C4-2B (cell line): ENCODE results near the gene FNDC3B.

Experiments used
- CTCF ChIP-seq: fragments of 450-650 bp; conservative IDR thresholded peaks from 2 replicates; pipeline ENCODE4 v1.5.1; 2017; ENCODE audit warnings: mild to moderate bottlenecking
- ZFX ChIP-seq: fragments of 450-650 bp; IDR thresholded peaks from 2 replicates; pipeline ENCODE4 v1.6.1; 2017

GRCh38 chr3:172033396-172033795, 6.0 kb upstream of the FNDC3B start:
- TF ChIP-seq CTCF, result no peak
- no peak for TF ChIP-seq ZFX
